Activated effector memory CD4-positive, alpha-beta T cell treated with Interleukin-2 at 50 U/mL for 16 hours (primary cell): ENCODE data around the gene DNLZ.

Source experiments
- DNase-seq: peaks from one replicate; pipeline ENCODE4 v3.0.0-alpha.2; 2020

DNLZ gene

GRCh38 chr9:136395345-136396218 lies 32.0 kb upstream of the DNLZ start:
- no peak for DNase-seq

- no peak for DNase-seq
Measured at GRCh38 chr9:136395020-136395340, 31.4 kb upstream of the DNLZ start.

- DNase-seq: no peak
Measured at GRCh38 chr9:136394312-136395019, 30.9 kb upstream of the DNLZ start.

GRCh38 chr9:136393531-136393930 lies 30.0 kb upstream of the DNLZ start:
- DNase-seq: no peak

- DNase-seq: no peak
Measured at GRCh38 chr9:136392538-136393449, 29.2 kb upstream of the DNLZ start.

GRCh38 chr9:136391737-136392537 lies 28.4 kb upstream of the DNLZ start:
- no peak for DNase-seq

- no peak for DNase-seq
Measured at GRCh38 chr9:136389396-136389795, 25.9 kb upstream of the DNLZ start.

- DNase-seq: no peak
Measured at GRCh38 chr9:136387217-136387616, 23.7 kb upstream of the DNLZ start.

- DNase-seq: no peak
Measured at GRCh38 chr9:136386018-136386417, 22.5 kb upstream of the DNLZ start.

- DNase-seq: peak; percentile 27
Measured at GRCh38 chr9:136385015-136385414, 21.5 kb upstream of the DNLZ start.

- no peak for DNase-seq
Measured at GRCh38 chr9:136383436-136383835, 19.9 kb upstream of the DNLZ start.

GRCh38 chr9:136381966-136382513 lies 18.5 kb upstream of the DNLZ start:
- no peak for DNase-seq

GRCh38 chr9:136381311-136381710 lies 17.8 kb upstream of the DNLZ start:
- DNase-seq: no peak

GRCh38 chr9:136380381-136380780 lies 16.8 kb upstream of the DNLZ start:
- DNase-seq: no peak

- DNase-seq: no peak
Measured at GRCh38 chr9:136379891-136380290, 16.3 kb upstream of the DNLZ start.

GRCh38 chr9:136379401-136379800 lies 15.9 kb upstream of the DNLZ start:
- no peak for DNase-seq

GRCh38 chr9:136379003-136379287 lies 15.4 kb upstream of the DNLZ start:
- no peak for DNase-seq

- DNase-seq: no peak
Measured at GRCh38 chr9:136378170-136379002, 14.8 kb upstream of the DNLZ start.

- no peak for DNase-seq
Measured at GRCh38 chr9:136377341-136378169, 14.0 kb upstream of the DNLZ start.

- no peak for DNase-seq
Measured at GRCh38 chr9:136376457-136376856, 12.9 kb upstream of the DNLZ start.

GRCh38 chr9:136375096-136375495 lies 11.6 kb upstream of the DNLZ start:
- DNase-seq: no peak
